T follicular helper cell (primary cell): Measurements from ENCODE around the gene NXPH3.
A peak's percentile ranks its signal among the peaks of the same experiment; 100 is the strongest.
"Not testable (repeated sequence)": the region's sequence is repeated elsewhere in the genome, so short reads cannot be mapped to it uniquely, and the experiment has no call there.

Experiments used
- DNase-seq: peaks from one replicate; pipeline ENCODE4 v3.0.0-alpha.2; 2020; ENCODE audit warnings: low read depth
- total RNA-seq, 2 experiments: gene quantifications; one replicate each; lab custom pipeline; 2026; lab: John Stamatoyannopoulos, UW

Gene NXPH3
- total RNA-seq = 0 reads per million in 2 experiments

- peak; percentile 49 for DNase-seq
Observed at GRCh38 chr17:49575679-49576087, at the start of gene NXPH3. TSS of gene NXPH3 (plus strand) at chr17:49575871. CDS start at chr17:49576220, 349 bp downstream.

GRCh38 chr17:49527927-49528651 is 47.6 kb upstream of the NXPH3 start:
- no peak for DNase-seq

GRCh38 chr17:49528966-49529365 is 46.7 kb upstream of the NXPH3 start:
- DNase-seq = no peak

- DNase-seq = no peak
Observed at GRCh38 chr17:49530118-49530517, 45.6 kb upstream of the NXPH3 start.

- no peak for DNase-seq
Observed at GRCh38 chr17:49543860-49544259, 31.8 kb upstream of the NXPH3 start.

- DNase-seq = no peak
Observed at GRCh38 chr17:49545007-49545660, 30.5 kb upstream of the NXPH3 start.

GRCh38 chr17:49545806-49546545 is 29.7 kb upstream of the NXPH3 start:
- no peak for DNase-seq

- no peak for DNase-seq
Observed at GRCh38 chr17:49546546-49547535, 28.8 kb upstream of the NXPH3 start.

GRCh38 chr17:49547566-49547965 is 28.1 kb upstream of the NXPH3 start:
- DNase-seq = no peak

- no peak for DNase-seq
Observed at GRCh38 chr17:49548051-49548505, 27.6 kb upstream of the NXPH3 start.

- no peak for DNase-seq
Observed at GRCh38 chr17:49548506-49549310, 27.0 kb upstream of the NXPH3 start.

GRCh38 chr17:49549311-49549605 is 26.4 kb upstream of the NXPH3 start:
- no peak for DNase-seq

- DNase-seq = no peak
Observed at GRCh38 chr17:49549691-49550678, 25.7 kb upstream of the NXPH3 start.

GRCh38 chr17:49550764-49551163 is 24.9 kb upstream of the NXPH3 start:
- not testable (repeated sequence) for DNase-seq

GRCh38 chr17:49551221-49552069 is 24.2 kb upstream of the NXPH3 start:
- DNase-seq = no peak

- DNase-seq = no peak
Observed at GRCh38 chr17:49552070-49552751, 23.5 kb upstream of the NXPH3 start.

GRCh38 chr17:49553676-49554335 is 21.9 kb upstream of the NXPH3 start:
- no peak for DNase-seq
